A549 (cell line): ENCODE data around the gene DCPS. TPM values are rescaled to one million over a fixed set of nuclear protein-coding genes. Genes with fewer than 3 reads are reported as not detected.
A peak's percentile ranks its signal among the peaks of the same experiment; 100 is the strongest.

ENCODE experiments used
- ATAC-seq, 2 experiments: fragments of 200-7000 bp in 1 of 2; fragments of >200 bp in 1 of 2; cut with Nextera tagmentation in 1 of 2; cut with Tn5 transposase in 1 of 2; 3 replicates each; pipeline versions ENCODE4 v1.8.0 to v1.9.1; 2018 to 2020; ENCODE audit warnings: mild to moderate bottlenecking in 1 of 2, moderate library complexity in 1 of 2
- CTCF ChIA-PET: fragments of 300-600 bp; sonication (Branson Sonifier 250); formaldehyde crosslinking; extraction: SDS; loops from one replicate; lab custom pipeline; 2021; ENCODE audit warnings: antibody characterized with exemption, inconsistent platforms; lab: Yijun Ruan, JAX
- POLR2A ChIA-PET: fragments of 350-600 bp; formaldehyde crosslinking; extraction: SDS; loops from one replicate; lab custom pipeline; 2021; ENCODE audit warnings: antibody characterized with exemption, inconsistent platforms; lab: Yijun Ruan, JAX
- DNase-seq, 2 experiments: peaks; one replicate each; pipeline versions ENCODE4 v3.0.0 to v3.0.0-alpha.2; 2011 to 2016; ENCODE audit warnings: low read depth in 1 of 2, low spot score in 1 of 2
- FAIRE-seq: peaks from 2 replicates; lab custom pipeline; 2011; peaks lifted over from hg19 to GRCh38; lab: Jason Lieb, UNC
- H3K27ac ChIP-seq, 2 experiments: fragments of >200 bp; sonication (Bioruptor Twin); formaldehyde crosslinking; 3 replicates each; pipeline ENCODE4 v1.5.1; 2016 to 2017
- H3K4me1 ChIP-seq: fragments of >200 bp; sonication (Bioruptor Twin); formaldehyde crosslinking; 3 replicates; pipeline ENCODE4 v1.6.1; 2016
- H3K4me2 ChIP-seq: fragments of >200 bp; sonication (Bioruptor Twin); formaldehyde crosslinking; 3 replicates; pipeline ENCODE4 v1.6.1; 2016
- H3K4me3 ChIP-seq: fragments of >200 bp; sonication (Bioruptor Twin); formaldehyde crosslinking; 3 replicates; pipeline ENCODE4 v1.5.1; 2016
- H3K9me3 ChIP-seq: fragments of >200 bp; sonication (Bioruptor Twin); formaldehyde crosslinking; 3 replicates; pipeline ENCODE4 v1.6.1; 2016
- CHD2 ChIP-seq: fragments of 150-350 bp; IDR thresholded peaks from 2 replicates; pipeline ENCODE4 v1.6.1; 2014; ENCODE audit warnings: low read length; ENCODE audit not compliant: partially characterized antibody
- E2F6 ChIP-seq: IDR thresholded peaks from 2 replicates; pipeline ENCODE4 v1.6.1; 2012; ENCODE audit warnings: low read depth, borderline replicate concordance
- EP300 ChIP-seq, 2 experiments: fragments of >200 bp; sonication (Bioruptor Twin); formaldehyde crosslinking; IDR thresholded peaks; 2 replicates in 1 of 2; 3 replicates in 1 of 2; pipeline ENCODE4 v1.6.1; 2016 to 2017
- ESRRA ChIP-seq: fragments of 150-350 bp; IDR thresholded peaks from 2 replicates; pipeline ENCODE4 v1.6.1; 2014; ENCODE audit warnings: mild to moderate bottlenecking, low read length, borderline replicate concordance
- FOSL2 ChIP-seq, 2 experiments: fragments of 450-650 bp in 1 of 2; fragments of >200 bp in 1 of 2; sonication (Bioruptor Twin) in 1 of 2; formaldehyde crosslinking; IDR thresholded peaks; 2 replicates each; pipeline versions ENCODE4 v1.5.0 to v1.6.1; 2016 to 2020; ENCODE audit warnings: mild to moderate bottlenecking in 1 of 2, moderate library complexity in 1 of 2
- FOXS1 ChIP-seq: fragments of 250-450 bp; sonication (Bioruptor Pico); IDR thresholded peaks from 2 replicates; pipeline ENCODE4 v1.5.0; 2020; ENCODE audit warnings: mild to moderate bottlenecking, moderate library complexity
- HDAC2 ChIP-seq: fragments of 200-600 bp; sonication (generic); IDR thresholded peaks from 2 replicates; pipeline ENCODE4 v1.6.1; 2016
- HES2 ChIP-seq: fragments of >200 bp; sonication (Bioruptor Twin); formaldehyde crosslinking; IDR thresholded peaks from 2 replicates; pipeline ENCODE4 v1.6.1; 2016
- HEYL ChIP-seq: fragments of 250-450 bp; sonication (Bioruptor Pico); IDR thresholded peaks from 2 replicates; pipeline ENCODE4 v1.8.0; 2021; ENCODE audit warnings: mild to moderate bottlenecking, moderate library complexity
- HOXB5 ChIP-seq: fragments of 250-450 bp; sonication (Bioruptor Pico); IDR thresholded peaks from 2 replicates; pipeline ENCODE4 v1.5.0; 2020; ENCODE audit warnings: mild to moderate bottlenecking, moderate library complexity
- JUNB ChIP-seq: fragments of >200 bp; sonication (Bioruptor Twin); formaldehyde crosslinking; IDR thresholded peaks from 2 replicates; pipeline ENCODE4 v1.6.1; 2016
- KDM1A ChIP-seq: fragments of 200-600 bp; sonication (generic); IDR thresholded peaks from 2 replicates; pipeline ENCODE4 v1.6.1; 2016; ENCODE audit warnings: low read depth, mild to moderate bottlenecking
- KDM5A ChIP-seq: fragments of 200-600 bp; sonication (generic); IDR thresholded peaks from 2 replicates; pipeline ENCODE4 v1.6.1; 2016; ENCODE audit warnings: antibody characterized with exemption, mild to moderate bottlenecking
- NFE2L2 ChIP-seq: fragments of 150-350 bp; conservative IDR thresholded peaks from 2 replicates; pipeline ENCODE4 v1.6.1; 2014; ENCODE audit warnings: low read length
- NR3C1 ChIP-seq: fragments of >200 bp; sonication (Bioruptor Twin); formaldehyde crosslinking; IDR thresholded peaks from 3 replicates; pipeline ENCODE4 v1.6.1; 2017
- POLR2AphosphoS2 ChIP-seq: conservative IDR thresholded peaks from 2 replicates; pipeline ENCODE4 v1.6.1; 2012; ENCODE audit warnings: low read length, improper control_type of control experiment, inconsistent platforms
- RARB ChIP-seq: fragments of 250-450 bp; sonication (Bioruptor Pico); IDR thresholded peaks from 2 replicates; pipeline ENCODE4 v1.8.0; 2021; ENCODE audit warnings: mild to moderate bottlenecking, moderate library complexity
- RCOR1 ChIP-seq: fragments of 150-350 bp; IDR thresholded peaks from 2 replicates; pipeline ENCODE4 v1.6.1; 2014; ENCODE audit warnings: antibody characterized with exemption, low read length, low read depth
- RFX5 ChIP-seq: fragments of 450-650 bp; IDR thresholded peaks from 2 replicates; pipeline ENCODE4 v1.7.1; 2014; ENCODE audit warnings: antibody characterized with exemption, mild to moderate bottlenecking, moderate library complexity
- RNF2 ChIP-seq: fragments of 200-600 bp; sonication (generic); IDR thresholded peaks from 2 replicates; pipeline ENCODE4 v1.6.1; 2016; ENCODE audit warnings: low read depth, mild to moderate bottlenecking, antibody characterized with exemption, moderate library complexity, borderline replicate concordance
- SREBF2 ChIP-seq: fragments of 450-650 bp; IDR thresholded peaks from 2 replicates; pipeline ENCODE4 v1.6.1; 2014; ENCODE audit warnings: mild to moderate bottlenecking, moderate library complexity
- TFCP2L1 ChIP-seq: fragments of 250-450 bp; sonication (Bioruptor Pico); IDR thresholded peaks from 2 replicates; pipeline ENCODE4 v1.5.0; 2021; ENCODE audit warnings: mild to moderate bottlenecking
- TP53 ChIP-seq: fragments of 250-450 bp; sonication (Bioruptor Pico); IDR thresholded peaks from 2 replicates; pipeline ENCODE4 v1.5.0; 2021; ENCODE audit warnings: mild to moderate bottlenecking, moderate library complexity
- USF2 ChIP-seq: fragments of 450-650 bp; IDR thresholded peaks from 2 replicates; pipeline ENCODE4 v1.6.1; 2014; ENCODE audit warnings: antibody characterized with exemption
- ZC3H11A ChIP-seq: fragments of 450-650 bp; IDR thresholded peaks from 2 replicates; pipeline ENCODE4 v1.6.1; 2014; ENCODE audit warnings: antibody characterized with exemption, mild to moderate bottlenecking
- WGBS: methylation state at CpG from one replicate; pipeline ENCODE4 v1.1.6; 2017; ENCODE audit errors: missing lambda C conversion rate; 5-methylcytosine and 5-hydroxymethylcytosine counted together
- polyA plus RNA-seq, 4 experiments: library from polyadenylated mRNA; depleted of rRNA in 3 of 4; stranded (reverse); fragments of >200 nt; fragmentation: RNase III in 1 of 4; extraction: RNeasy Plus Mini Kit Qiagen cat#74134 plus additional on column Dnase treatment in 1 of 4; gene quantifications; 2 replicates in 3 of 4; 3 replicates in 1 of 4; pipeline ENCODE4 v1.2.3, GENCODE V29; 2011 to 2017
- TF ChIP-seq, protein P1 (sequence below): IDR thresholded peaks from 2 replicates; pipeline ENCODE4 v1.6.1; 2012
- TF ChIP-seq, protein P2 (sequence below): fragments of 200-600 bp; sonication (generic); IDR thresholded peaks from 2 replicates; pipeline ENCODE4 v1.6.1; 2016; ENCODE audit warnings: antibody characterized with exemption, mild to moderate bottlenecking, moderate library complexity
- TF ChIP-seq, protein P3 (sequence below): fragments of >200 bp; sonication (Bioruptor Twin); formaldehyde crosslinking; IDR thresholded peaks from 3 replicates; pipeline ENCODE4 v1.6.1; 2016

The DCPS gene
- polyA plus RNA-seq, 2 of the 4 experiments (the other 2 are of a cell fraction): 17.8 to 23.0 TPM

DNA sequence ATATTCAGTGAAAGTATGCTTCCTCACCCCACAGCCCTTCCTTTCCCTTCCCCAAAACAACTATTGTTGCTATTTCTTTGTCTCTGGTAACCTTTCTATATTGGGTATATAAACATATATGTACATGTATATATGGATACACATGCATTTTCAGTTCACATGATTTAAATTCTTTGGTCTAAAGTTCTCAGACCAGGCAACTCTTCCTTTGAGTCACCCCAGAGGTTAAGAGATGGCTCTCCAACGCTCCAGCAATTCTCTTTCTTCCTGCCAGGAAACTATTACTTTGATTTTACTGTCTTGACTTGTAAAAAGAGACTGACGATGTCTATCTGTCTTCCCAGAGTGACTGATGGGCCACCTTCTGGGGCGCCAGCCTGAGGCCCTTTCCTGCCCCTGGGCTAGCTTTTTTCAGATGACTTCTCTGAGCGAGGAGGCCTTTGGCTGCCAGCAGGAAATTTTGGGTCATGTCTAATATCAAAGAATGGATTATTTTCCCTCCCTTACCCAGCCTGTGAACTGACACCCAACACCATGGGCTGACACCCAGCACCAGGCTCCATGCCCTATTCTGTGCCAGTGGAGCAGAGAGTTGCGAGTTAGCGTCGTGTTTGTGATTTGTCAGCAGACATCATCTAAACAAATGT, 37.2 kb downstream of the DCPS start:
- H3K27ac ChIP-seq: peak overlapping the region in 1 of 2 experiments; percentile 68; a peak in 3 of 6 replicates
- H3K4me2 ChIP-seq: 0 out of 3 replicates have a peak overlapping the region, but pooled peaks have one; percentile 8
- peaks cover 38% of the 10 kb centered on the region for H3K4me1 ChIP-seq
- H3K9me3 ChIP-seq: no peaks in the 10 kb centered on the region
- ATAC-seq (no peak), DNase-seq (no peak), FAIRE-seq (no peak)
- CTCF ChIA-PET: interaction anchor here (1.0 kb wide), 1 partner anchor 30 kb away, joined by 3 read pairs; no protein-coding TSS in a partner anchor
- POLR2A ChIA-PET: no interaction called here
- H3K4me3 ChIP-seq: no peak overlapping the region
- TF ChIP-seq JUNB (no peak), HES2 (no peak), USF2 (no peak), RFX5 (no peak), SREBF2 (no peak), HEYL (CRISPR knock-in tag) (no peak), TP53 (CRISPR knock-in tag) (no peak), ESRRA (no peak), CHD2 (no peak)
- 95% methylated on average over 7 of the region's 7 CpGs for WGBS

DNA sequence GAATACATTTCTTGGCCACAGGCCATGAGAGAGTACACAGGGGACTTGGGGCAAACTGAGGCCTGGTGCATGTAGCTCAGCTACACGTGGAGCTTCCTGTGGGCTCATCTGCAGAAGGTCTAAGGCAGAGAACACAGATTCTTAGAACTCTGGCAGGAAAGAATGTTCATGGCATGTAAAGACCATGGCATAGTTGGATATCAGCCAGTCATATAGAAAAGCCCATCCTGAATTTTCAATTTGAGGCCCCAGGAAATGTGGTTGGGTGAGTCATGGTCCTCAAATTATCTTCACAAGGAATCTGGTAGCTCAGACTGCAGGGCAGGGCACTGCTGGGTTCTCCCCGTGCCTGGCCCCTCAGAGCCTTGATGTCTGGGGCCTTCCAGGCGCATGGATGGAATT, 37.9 kb downstream of the DCPS start:
- ATAC-seq (0 out of 6 replicates have a peak, but pooled peaks of 1 of the 2 experiments have one; percentile 10), DNase-seq (no peak), FAIRE-seq (no peak)
- peak overlapping the region in 1 of 2 experiments; percentile 61; a peak in 2 of 6 replicates for H3K27ac ChIP-seq
- WGBS: 48% methylated on average over 3 of the region's 3 CpGs
- no peak for TF ChIP-seq NR3C1
- TF ChIP-seq RCOR1: no peak
- TF ChIP-seq HEYL (CRISPR knock-in tag): no peak
- TF ChIP-seq NFE2L2: no peak
- no peak for TF ChIP-seq HES2
- no peak for TF ChIP-seq ZC3H11A
- TF ChIP-seq, protein P1, sequence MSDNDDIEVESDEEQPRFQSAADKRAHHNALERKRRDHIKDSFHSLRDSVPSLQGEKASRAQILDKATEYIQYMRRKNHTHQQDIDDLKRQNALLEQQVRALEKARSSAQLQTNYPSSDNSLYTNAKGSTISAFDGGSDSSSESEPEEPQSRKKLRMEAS: no peak
- TF ChIP-seq RNF2: no peak
- no peak for TF ChIP-seq TFCP2L1 (CRISPR knock-in tag)
- no peak for TF ChIP-seq HDAC2
- TF ChIP-seq POLR2AphosphoS2: no peak
- no peak for TF ChIP-seq HOXB5
- TF ChIP-seq FOXS1: no peak
- peaks cover 45% of the 10 kb centered on the region for H3K4me1 ChIP-seq
- ChIA-PET POLR2A (no interaction called here), CTCF (interaction anchor here (1.0 kb wide), 1 partner anchor 31 kb away, joined by 3 read pairs; no protein-coding TSS in a partner anchor)
- H3K9me3 ChIP-seq: no peaks in the 10 kb centered on the region
- H3K4me3 ChIP-seq: no peak overlapping the region
- H3K4me2 ChIP-seq: 0 out of 3 replicates have a peak overlapping the region, but pooled peaks have one; percentile 8

GRCh38 chr11:126343051-126343450, 39.2 kb downstream of the DCPS start:
- ChIA-PET CTCF (no interaction called here), POLR2A (no interaction called here)
- H3K27ac ChIP-seq: no peak overlapping the region
- ATAC-seq (no peak), FAIRE-seq (no peak), DNase-seq (no peak)
- H3K4me3 ChIP-seq: no peak overlapping the region
- WGBS: 96% methylated on average over 16 of the region's 16 CpGs
- H3K4me1 ChIP-seq: peaks cover 47% of the 10 kb centered on the region
- H3K9me3 ChIP-seq: no peaks in the 10 kb centered on the region
- no peak overlapping the region for H3K4me2 ChIP-seq
- TF ChIP-seq, protein P2, sequence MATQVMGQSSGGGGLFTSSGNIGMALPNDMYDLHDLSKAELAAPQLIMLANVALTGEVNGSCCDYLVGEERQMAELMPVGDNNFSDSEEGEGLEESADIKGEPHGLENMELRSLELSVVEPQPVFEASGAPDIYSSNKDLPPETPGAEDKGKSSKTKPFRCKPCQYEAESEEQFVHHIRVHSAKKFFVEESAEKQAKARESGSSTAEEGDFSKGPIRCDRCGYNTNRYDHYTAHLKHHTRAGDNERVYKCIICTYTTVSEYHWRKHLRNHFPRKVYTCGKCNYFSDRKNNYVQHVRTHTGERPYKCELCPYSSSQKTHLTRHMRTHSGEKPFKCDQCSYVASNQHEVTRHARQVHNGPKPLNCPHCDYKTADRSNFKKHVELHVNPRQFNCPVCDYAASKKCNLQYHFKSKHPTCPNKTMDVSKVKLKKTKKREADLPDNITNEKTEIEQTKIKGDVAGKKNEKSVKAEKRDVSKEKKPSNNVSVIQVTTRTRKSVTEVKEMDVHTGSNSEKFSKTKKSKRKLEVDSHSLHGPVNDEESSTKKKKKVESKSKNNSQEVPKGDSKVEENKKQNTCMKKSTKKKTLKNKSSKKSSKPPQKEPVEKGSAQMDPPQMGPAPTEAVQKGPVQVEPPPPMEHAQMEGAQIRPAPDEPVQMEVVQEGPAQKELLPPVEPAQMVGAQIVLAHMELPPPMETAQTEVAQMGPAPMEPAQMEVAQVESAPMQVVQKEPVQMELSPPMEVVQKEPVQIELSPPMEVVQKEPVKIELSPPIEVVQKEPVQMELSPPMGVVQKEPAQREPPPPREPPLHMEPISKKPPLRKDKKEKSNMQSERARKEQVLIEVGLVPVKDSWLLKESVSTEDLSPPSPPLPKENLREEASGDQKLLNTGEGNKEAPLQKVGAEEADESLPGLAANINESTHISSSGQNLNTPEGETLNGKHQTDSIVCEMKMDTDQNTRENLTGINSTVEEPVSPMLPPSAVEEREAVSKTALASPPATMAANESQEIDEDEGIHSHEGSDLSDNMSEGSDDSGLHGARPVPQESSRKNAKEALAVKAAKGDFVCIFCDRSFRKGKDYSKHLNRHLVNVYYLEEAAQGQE: no peak
- TF ChIP-seq EP300 (IDR thresholded peaks at IDR 0.05): no peak
- no peak for TF ChIP-seq KDM1A
- no peak for TF ChIP-seq RFX5
- no peak for TF ChIP-seq JUNB
- TF ChIP-seq FOSL2 (IDR thresholded peaks at IDR 0.05): no peak
- no peak for TF ChIP-seq FOSL2 (CRISPR knock-in tag; IDR thresholded peaks at IDR 0.05)
- no peak for TF ChIP-seq RARB (CRISPR knock-in tag)
- TF ChIP-seq E2F6: no peak
- TF ChIP-seq HEYL (CRISPR knock-in tag): no peak
- no peak for TF ChIP-seq RNF2
- TF ChIP-seq, protein P3, sequence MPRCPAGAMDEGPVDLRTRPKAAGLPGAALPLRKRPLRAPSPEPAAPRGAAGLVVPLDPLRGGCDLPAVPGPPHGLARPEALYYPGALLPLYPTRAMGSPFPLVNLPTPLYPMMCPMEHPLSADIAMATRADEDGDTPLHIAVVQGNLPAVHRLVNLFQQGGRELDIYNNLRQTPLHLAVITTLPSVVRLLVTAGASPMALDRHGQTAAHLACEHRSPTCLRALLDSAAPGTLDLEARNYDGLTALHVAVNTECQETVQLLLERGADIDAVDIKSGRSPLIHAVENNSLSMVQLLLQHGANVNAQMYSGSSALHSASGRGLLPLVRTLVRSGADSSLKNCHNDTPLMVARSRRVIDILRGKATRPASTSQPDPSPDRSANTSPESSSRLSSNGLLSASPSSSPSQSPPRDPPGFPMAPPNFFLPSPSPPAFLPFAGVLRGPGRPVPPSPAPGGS: no peak
- TF ChIP-seq KDM5A: no peak
